ENCODE data around the gene TNS3. TPM values are rescaled to one million over a fixed set of nuclear protein-coding genes. Genes with fewer than 3 reads are reported as not detected.

Gene TNS3
- polyA plus RNA-seq, 1 of the 3 experiments (the other 2 are of a cell fraction) = 72.3 TPM

DNA sequence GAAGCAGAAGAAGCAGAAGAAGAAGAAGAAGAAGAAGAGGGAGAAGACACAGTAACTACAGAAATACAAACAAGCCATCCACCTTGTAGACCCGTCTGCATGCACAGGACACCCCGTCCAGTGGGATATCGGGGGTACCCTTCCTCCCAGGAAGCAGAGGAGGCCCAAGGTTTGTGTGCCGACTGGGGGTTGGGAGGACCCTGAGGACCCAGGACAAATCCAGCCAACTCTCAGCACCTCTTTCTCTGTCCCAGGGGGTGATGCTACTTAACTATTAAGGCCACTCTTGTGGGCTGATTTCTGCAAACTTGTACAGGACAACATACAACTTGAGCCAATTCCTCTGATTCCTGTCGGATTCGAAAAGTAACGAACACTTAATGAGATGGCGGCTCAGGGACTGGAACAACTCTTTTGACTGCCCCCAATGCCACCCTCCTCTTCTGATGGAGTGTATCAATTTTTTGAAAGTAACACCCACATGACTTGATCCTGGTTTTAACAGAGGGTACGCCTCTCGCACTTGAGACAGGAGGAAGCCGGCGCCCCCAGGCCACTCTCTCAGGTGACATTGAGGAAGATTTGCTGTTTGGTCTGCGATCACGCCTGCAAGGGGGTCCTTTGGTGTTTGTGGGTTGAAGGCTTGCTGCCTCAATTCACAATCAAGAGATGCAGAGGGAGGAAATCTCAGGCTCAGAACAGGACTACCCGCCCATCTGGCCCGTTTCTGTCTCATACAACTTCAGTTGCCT lies 192.6 kb downstream of the TNS3 start:
- Histone ChIP-seq H3K79me2 (ENCODE audit: insufficient read depth) (no peaks in the 10 kb centered on the region), H3K4me1 (ENCODE audit: control insufficient read depth in 1 of 2, insufficient read depth in 2 of 2, low read depth in 1 of 2, low read length in 1 of 2) (no peaks in the 10 kb centered on the region; a peak in 1 of 4 replicates), H3K4me3 (ENCODE audit: low read depth in 2 of 2, low read length in 1 of 2) (no peak overlapping the region), H3K9ac (no peak overlapping the region), H4K20me1 (ENCODE audit: insufficient read depth) (no peaks in the 10 kb centered on the region; the same call in none of the 2 replicates), H3K36me3 (replicated peaks in 1 of 2; ENCODE audit: control insufficient read depth in 1 of 2, insufficient read depth in 2 of 2, low read length in 1 of 2) (peaks cover 8 to 86% of the 10 kb centered on the region in 2 experiments), H3K9me3 (no peaks in the 10 kb centered on the region), H3F3A (replicated peaks; ENCODE audit: insufficient read depth) (no peaks in the 10 kb centered on the region), H3K27ac (ENCODE audit: low read depth in 2 of 2, low read length in 1 of 2) (no peak overlapping the region), H3K9me2 (no peaks in the 10 kb centered on the region), H2AFZ (ENCODE audit: low read depth) (no peak overlapping the region), H3K4me2 (no peak overlapping the region), H3K27me3 (ENCODE audit: insufficient read depth) (no peaks in the 10 kb centered on the region)
- 98% methylated on average over 16 of the region's 16 CpGs for WGBS (ENCODE audit: low lambda C conversion rate)
- CTCF ChIA-PET = no interaction called here
- no peak for TF ChIP-seq RFX5 (IDR thresholded peaks at IDR 0.05; ENCODE audit: low read length)
- TF ChIP-seq EP300 (IDR thresholded peaks at IDR 0.05; ENCODE audit: borderline replicate concordance in 1 of 2, low read depth in 1 of 2, low read length in 1 of 2) = no peak
- TF ChIP-seq TCF12 (IDR thresholded peaks at IDR 0.05) = no peak
- TF ChIP-seq ELF1 (IDR thresholded peaks at IDR 0.05) = no peak
- TF ChIP-seq GATA2 (CRISPR knock-in tag; IDR thresholded peaks at IDR 0.05) = no peak
- TF ChIP-seq, protein P1, sequence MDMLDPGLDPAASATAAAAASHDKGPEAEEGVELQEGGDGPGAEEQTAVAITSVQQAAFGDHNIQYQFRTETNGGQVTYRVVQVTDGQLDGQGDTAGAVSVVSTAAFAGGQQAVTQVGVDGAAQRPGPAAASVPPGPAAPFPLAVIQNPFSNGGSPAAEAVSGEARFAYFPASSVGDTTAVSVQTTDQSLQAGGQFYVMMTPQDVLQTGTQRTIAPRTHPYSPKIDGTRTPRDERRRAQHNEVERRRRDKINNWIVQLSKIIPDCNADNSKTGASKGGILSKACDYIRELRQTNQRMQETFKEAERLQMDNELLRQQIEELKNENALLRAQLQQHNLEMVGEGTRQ (IDR thresholded peaks at IDR 0.05; ENCODE audit: borderline replicate concordance, low read depth, low read length) = no peak
- TF ChIP-seq SMC3 (IDR thresholded peaks at IDR 0.05; ENCODE audit: low read depth, low read length) = no peak
- TF ChIP-seq, protein P2, sequence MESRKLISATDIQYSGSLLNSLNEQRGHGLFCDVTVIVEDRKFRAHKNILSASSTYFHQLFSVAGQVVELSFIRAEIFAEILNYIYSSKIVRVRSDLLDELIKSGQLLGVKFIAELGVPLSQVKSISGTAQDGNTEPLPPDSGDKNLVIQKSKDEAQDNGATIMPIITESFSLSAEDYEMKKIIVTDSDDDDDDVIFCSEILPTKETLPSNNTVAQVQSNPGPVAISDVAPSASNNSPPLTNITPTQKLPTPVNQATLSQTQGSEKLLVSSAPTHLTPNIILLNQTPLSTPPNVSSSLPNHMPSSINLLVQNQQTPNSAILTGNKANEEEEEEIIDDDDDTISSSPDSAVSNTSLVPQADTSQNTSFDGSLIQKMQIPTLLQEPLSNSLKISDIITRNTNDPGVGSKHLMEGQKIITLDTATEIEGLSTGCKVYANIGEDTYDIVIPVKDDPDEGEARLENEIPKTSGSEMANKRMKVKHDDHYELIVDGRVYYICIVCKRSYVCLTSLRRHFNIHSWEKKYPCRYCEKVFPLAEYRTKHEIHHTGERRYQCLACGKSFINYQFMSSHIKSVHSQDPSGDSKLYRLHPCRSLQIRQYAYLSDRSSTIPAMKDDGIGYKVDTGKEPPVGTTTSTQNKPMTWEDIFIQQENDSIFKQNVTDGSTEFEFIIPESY (IDR thresholded peaks at IDR 0.05; ENCODE audit: borderline replicate concordance, low read depth) = no peak
- DNase-seq = no peak
- POLR2A ChIA-PET = no interaction called here

DNA sequence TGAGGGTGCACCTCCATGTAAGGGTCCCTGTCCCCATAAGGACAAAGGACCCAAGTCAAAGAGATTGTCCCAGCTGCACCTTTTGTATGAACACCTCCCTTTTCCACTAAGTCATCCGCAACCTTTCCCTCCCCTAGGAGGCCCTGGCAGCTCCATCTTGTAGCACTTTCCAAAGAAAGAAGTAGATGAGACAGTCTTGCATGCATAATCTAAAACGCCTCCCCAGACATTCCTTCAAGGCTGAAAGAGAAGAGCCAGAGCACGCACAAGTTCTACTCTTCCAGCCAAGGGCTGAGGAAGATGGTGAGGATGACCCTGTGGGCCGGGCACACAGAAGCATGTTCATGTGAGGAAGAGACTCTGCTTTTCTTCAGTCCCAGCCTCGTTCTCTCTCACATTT lies 194.4 kb downstream of the TNS3 start:
- Histone ChIP-seq H3K4me3 (ENCODE audit: low read depth in 2 of 2, low read length in 1 of 2) (no peak overlapping the region), H3K36me3 (replicated peaks in 1 of 2; ENCODE audit: control insufficient read depth in 1 of 2, insufficient read depth in 2 of 2, low read length in 1 of 2) (peaks cover 5 to 78% of the 10 kb centered on the region in 2 experiments), H4K20me1 (ENCODE audit: insufficient read depth) (no peaks in the 10 kb centered on the region; the same call in none of the 2 replicates), H3K79me2 (ENCODE audit: insufficient read depth) (no peaks in the 10 kb centered on the region), H3K9me2 (no peaks in the 10 kb centered on the region), H3K27me3 (ENCODE audit: insufficient read depth) (no peaks in the 10 kb centered on the region), H3K4me1 (ENCODE audit: control insufficient read depth in 1 of 2, insufficient read depth in 2 of 2, low read depth in 1 of 2, low read length in 1 of 2) (no peaks in the 10 kb centered on the region; a peak in 1 of 4 replicates), H3F3A (replicated peaks; ENCODE audit: insufficient read depth) (peaks cover 4% of the 10 kb centered on the region), H3K9me3 (no peaks in the 10 kb centered on the region), H3K9ac (no peak overlapping the region), H3K4me2 (no peak overlapping the region), H2AFZ (ENCODE audit: low read depth) (no peak overlapping the region), H3K27ac (ENCODE audit: low read depth in 2 of 2, low read length in 1 of 2) (no peak overlapping the region)
- ChIA-PET CTCF (no interaction called here), POLR2A (no interaction called here)
- TF ChIP-seq, protein P3, sequence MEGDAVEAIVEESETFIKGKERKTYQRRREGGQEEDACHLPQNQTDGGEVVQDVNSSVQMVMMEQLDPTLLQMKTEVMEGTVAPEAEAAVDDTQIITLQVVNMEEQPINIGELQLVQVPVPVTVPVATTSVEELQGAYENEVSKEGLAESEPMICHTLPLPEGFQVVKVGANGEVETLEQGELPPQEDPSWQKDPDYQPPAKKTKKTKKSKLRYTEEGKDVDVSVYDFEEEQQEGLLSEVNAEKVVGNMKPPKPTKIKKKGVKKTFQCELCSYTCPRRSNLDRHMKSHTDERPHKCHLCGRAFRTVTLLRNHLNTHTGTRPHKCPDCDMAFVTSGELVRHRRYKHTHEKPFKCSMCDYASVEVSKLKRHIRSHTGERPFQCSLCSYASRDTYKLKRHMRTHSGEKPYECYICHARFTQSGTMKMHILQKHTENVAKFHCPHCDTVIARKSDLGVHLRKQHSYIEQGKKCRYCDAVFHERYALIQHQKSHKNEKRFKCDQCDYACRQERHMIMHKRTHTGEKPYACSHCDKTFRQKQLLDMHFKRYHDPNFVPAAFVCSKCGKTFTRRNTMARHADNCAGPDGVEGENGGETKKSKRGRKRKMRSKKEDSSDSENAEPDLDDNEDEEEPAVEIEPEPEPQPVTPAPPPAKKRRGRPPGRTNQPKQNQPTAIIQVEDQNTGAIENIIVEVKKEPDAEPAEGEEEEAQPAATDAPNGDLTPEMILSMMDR (IDR thresholded peaks at IDR 0.05) = no peak
- TF ChIP-seq TCF12 (IDR thresholded peaks at IDR 0.05) (no peak), CHD2 (IDR thresholded peaks at IDR 0.05; ENCODE audit: low read length, partially characterized antibody) (no peak), RXRA (IDR thresholded peaks at IDR 0.05; ENCODE audit: borderline replicate concordance, low read depth) (no peak), EZH2phosphoT487 (IDR thresholded peaks at IDR 0.05; ENCODE audit: borderline replicate concordance, low read depth) (no peak)
- TF ChIP-seq, protein P4, sequence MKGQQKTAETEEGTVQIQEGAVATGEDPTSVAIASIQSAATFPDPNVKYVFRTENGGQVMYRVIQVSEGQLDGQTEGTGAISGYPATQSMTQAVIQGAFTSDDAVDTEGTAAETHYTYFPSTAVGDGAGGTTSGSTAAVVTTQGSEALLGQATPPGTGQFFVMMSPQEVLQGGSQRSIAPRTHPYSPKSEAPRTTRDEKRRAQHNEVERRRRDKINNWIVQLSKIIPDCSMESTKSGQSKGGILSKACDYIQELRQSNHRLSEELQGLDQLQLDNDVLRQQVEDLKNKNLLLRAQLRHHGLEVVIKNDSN (IDR thresholded peaks at IDR 0.05; ENCODE audit: borderline replicate concordance, low read depth) = no peak
- 93% methylated on average over 5 of the region's 5 CpGs for WGBS (ENCODE audit: low lambda C conversion rate)
- DNase-seq = no peak

All from SK-N-SH (cell line).